Neuronal stem cell (in vitro differentiated cells): ENCODE data around the gene PAK5.

Experiments
- DNase-seq: peaks from one replicate; pipeline ENCODE4 v3.0.0-alpha.2; 2013; ENCODE audit warnings: low spot score
- H2AFZ ChIP-seq: one replicate; pipeline ENCODE4 v1.6.1; 2013; ENCODE audit warnings: mild to moderate bottlenecking, low read length, inconsistent platforms
- H2AK5ac ChIP-seq: 2 replicates; pipeline ENCODE4 v1.6.1; 2013; ENCODE audit warnings: low read depth, mild to moderate bottlenecking, inconsistent platforms, low read length, moderate library complexity, mixed read lengths
- H2BK120ac ChIP-seq: 2 replicates; pipeline ENCODE4 v1.6.1; 2013; ENCODE audit warnings: low read depth, mild to moderate bottlenecking, inconsistent platforms, low read length, moderate library complexity, mixed read lengths
- H2BK12ac ChIP-seq: one replicate; pipeline ENCODE4 v1.6.1; 2013; ENCODE audit warnings: low read length, inconsistent platforms
- H2BK15ac ChIP-seq: 2 replicates; pipeline ENCODE4 v1.6.1; 2013; ENCODE audit warnings: mild to moderate bottlenecking, low read length, inconsistent platforms, mixed read lengths
- H2BK5ac ChIP-seq: one replicate; pipeline ENCODE4 v1.6.1; 2013; ENCODE audit warnings: inconsistent platforms, mild to moderate bottlenecking, low read length, moderate library complexity
- H3K14ac ChIP-seq: one replicate; pipeline ENCODE4 v1.6.1; 2013; ENCODE audit warnings: low read length, inconsistent platforms
- H3K18ac ChIP-seq: 2 replicates; pipeline ENCODE4 v1.6.1; 2013; ENCODE audit warnings: low read length, inconsistent platforms
- H3K23ac ChIP-seq: 2 replicates; pipeline ENCODE4 v1.6.1; 2013; ENCODE audit warnings: low read depth, mild to moderate bottlenecking, mixed read lengths, low read length, inconsistent platforms; ENCODE audit not compliant: poor library complexity
- H3K27ac ChIP-seq: replicated peaks from 3 replicates; pipeline ENCODE4 v1.5.1; 2013; ENCODE audit warnings: low read length, inconsistent platforms
- H3K27me3 ChIP-seq, 3 experiments: 2 replicates each; pipeline ENCODE4 v1.6.1; 2013; ENCODE audit warnings: low read length in 3 of 3, mild to moderate bottlenecking in 2 of 3, inconsistent platforms in 1 of 3, low read depth in 1 of 3, mixed read lengths in 1 of 3, moderate library complexity in 1 of 3; ENCODE audit not compliant: control insufficient read depth in 3 of 3, insufficient read depth in 3 of 3
- H3K36me3 ChIP-seq, 2 donors: replicated peaks in 1 of 2; 2 replicates each; pipeline ENCODE4 v1.6.1; 2013; ENCODE audit warnings: low read length in 2 of 2; ENCODE audit not compliant: control insufficient read depth in 2 of 2, insufficient read depth in 2 of 2
- H3K4ac ChIP-seq: 2 replicates; pipeline ENCODE4 v1.6.1; 2013; ENCODE audit warnings: inconsistent platforms, mild to moderate bottlenecking, low read length, moderate library complexity
- H3K4me1 ChIP-seq, 2 donors: 1 replicate in 1 of 2; 2 replicates in 1 of 2; pipeline ENCODE4 v1.6.1; 2013; ENCODE audit warnings: low read length in 2 of 2, low read depth in 1 of 2; ENCODE audit not compliant: control insufficient read depth in 2 of 2, insufficient read depth in 1 of 2
- H3K4me2 ChIP-seq: one replicate; pipeline ENCODE4 v1.6.1; 2013; ENCODE audit warnings: mild to moderate bottlenecking, low read length, inconsistent platforms; ENCODE audit not compliant: insufficient read depth, poor library complexity, severe bottlenecking
- H3K4me3 ChIP-seq, 2 donors: 2 replicates each; pipeline ENCODE4 v1.5.1; 2013; ENCODE audit warnings: low read length in 2 of 2, mild to moderate bottlenecking in 2 of 2, inconsistent platforms in 1 of 2, moderate library complexity in 1 of 2
- H3K79me1 ChIP-seq: one replicate; pipeline ENCODE4 v1.6.1; 2013; ENCODE audit warnings: low read depth, mild to moderate bottlenecking, inconsistent platforms, low read length, moderate library complexity
- H3K9ac ChIP-seq: one replicate; pipeline ENCODE4 v1.6.1; 2013; ENCODE audit warnings: mild to moderate bottlenecking, low read depth, low read length, inconsistent platforms; ENCODE audit not compliant: poor library complexity
- H3K9me3 ChIP-seq, 2 donors: replicated peaks in 1 of 2; 2 replicates each; pipeline versions ENCODE3 to v1.6.1; 2013; ENCODE audit warnings: low read length in 2 of 2, mild to moderate bottlenecking in 2 of 2, inconsistent platforms in 1 of 2, low read depth in 1 of 2, mixed read lengths in 1 of 2, moderate library complexity in 1 of 2; ENCODE audit not compliant: control insufficient read depth in 2 of 2, insufficient read depth in 1 of 2
- H4K8ac ChIP-seq: one replicate; pipeline ENCODE4 v1.6.1; 2013; ENCODE audit warnings: low read depth, mild to moderate bottlenecking, inconsistent platforms, low read length, moderate library complexity
- H4K91ac ChIP-seq: one replicate; pipeline ENCODE4 v1.6.1; 2013; ENCODE audit warnings: low read length, low read depth, mild to moderate bottlenecking, inconsistent platforms; ENCODE audit not compliant: poor library complexity
- WGBS, 2 donors: extraction: QIAGEN DNeasy Blood & Tissue Kit; methylation state at CpG; one replicate each; pipeline ENCODE4 v1.1.7; 2013; ENCODE audit warnings: missing lambda C conversion rate in 2 of 2, mixed read lengths in 1 of 2; ENCODE audit not compliant: insufficient read length in 2 of 2, insufficient replicate concordance in 1 of 2; ENCODE audit errors: extremely low coverage in 2 of 2; 5-methylcytosine and 5-hydroxymethylcytosine counted together

The PAK5 gene

GRCh38 chr20:9570612-9571011, 268.3 kb downstream of the PAK5 start:
- Histone ChIP-seq H3K9me3 (no peaks in the 10 kb centered on the region), H2BK12ac (no peak overlapping the region), H3K79me1 (no peaks in the 10 kb centered on the region), H2AFZ (no peak overlapping the region), H3K4me2 (no peak overlapping the region), H2BK120ac (no peak overlapping the region), H4K8ac (no peak overlapping the region), H2BK5ac (no peak overlapping the region), H3K4me1 (peaks cover 18 to 21% of the 10 kb centered on the region in 2 donors), H2AK5ac (no peak overlapping the region), H3K27me3 (peaks cover 0 to 34% (median 0%) of the 10 kb centered on the region in 3 experiments), H3K14ac (no peak overlapping the region), H3K36me3 (no peaks in the 10 kb centered on the region), H4K91ac (no peak overlapping the region), H3K4ac (no peak overlapping the region), H3K18ac (no peak overlapping the region), H3K27ac (no peak overlapping the region), H2BK15ac (no peak overlapping the region), H3K9ac (no peak overlapping the region), H3K23ac (no peak overlapping the region), H3K4me3 (no peak overlapping the region)
- no CpG with 5 or more reads among the region's 2 CpGs for WGBS, 2 donors
- no peak for DNase-seq

DNA sequence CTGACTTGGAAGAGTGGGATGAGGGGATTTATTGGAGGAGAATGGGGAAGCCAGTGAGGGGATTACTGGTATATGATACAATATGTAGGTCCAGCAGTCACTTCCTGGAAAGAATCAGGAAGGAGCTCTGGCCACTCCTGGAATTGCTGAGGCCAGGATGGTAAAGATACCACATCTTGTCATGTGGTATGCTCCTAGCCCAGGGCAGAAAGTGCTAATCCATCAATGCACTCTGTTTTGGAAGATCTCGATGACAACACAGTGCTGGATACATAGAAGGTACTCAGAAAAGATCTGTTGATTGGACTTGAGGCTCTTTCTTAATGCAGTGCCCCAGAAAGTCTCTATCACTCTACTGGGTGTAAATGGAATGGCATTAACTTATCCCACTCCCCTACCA, 271.9 kb downstream of the PAK5 start:
- no peak overlapping the region for H2AFZ ChIP-seq
- peaks cover 0 to 6% of the 10 kb centered on the region in 2 donors for H3K4me1 ChIP-seq
- peaks cover 0 to 10% (median 0%) of the 10 kb centered on the region in 3 experiments for H3K27me3 ChIP-seq
- no peaks in the 10 kb centered on the region for H3K79me1 ChIP-seq
- H3K18ac ChIP-seq = no peak overlapping the region
- H2AK5ac ChIP-seq = no peak overlapping the region
- no peak overlapping the region for H3K4me3 ChIP-seq
- H4K91ac ChIP-seq = no peak overlapping the region
- no peak overlapping the region for H3K14ac ChIP-seq
- H3K4ac ChIP-seq = no peak overlapping the region
- no peak overlapping the region for H3K9ac ChIP-seq
- no peak overlapping the region for H3K4me2 ChIP-seq
- H2BK5ac ChIP-seq = no peak overlapping the region
- H2BK15ac ChIP-seq = no peak overlapping the region
- H2BK120ac ChIP-seq = no peak overlapping the region
- no peaks in the 10 kb centered on the region for H3K36me3 ChIP-seq
- no peak overlapping the region for H3K23ac ChIP-seq
- no peak for DNase-seq
- H2BK12ac ChIP-seq = no peak overlapping the region
- WGBS, 2 donors = no CpG with 5 or more reads among the region's 1 CpG
- H3K27ac ChIP-seq = no peak overlapping the region
- no peaks in the 10 kb centered on the region for H3K9me3 ChIP-seq
- H4K8ac ChIP-seq = no peak overlapping the region

DNA sequence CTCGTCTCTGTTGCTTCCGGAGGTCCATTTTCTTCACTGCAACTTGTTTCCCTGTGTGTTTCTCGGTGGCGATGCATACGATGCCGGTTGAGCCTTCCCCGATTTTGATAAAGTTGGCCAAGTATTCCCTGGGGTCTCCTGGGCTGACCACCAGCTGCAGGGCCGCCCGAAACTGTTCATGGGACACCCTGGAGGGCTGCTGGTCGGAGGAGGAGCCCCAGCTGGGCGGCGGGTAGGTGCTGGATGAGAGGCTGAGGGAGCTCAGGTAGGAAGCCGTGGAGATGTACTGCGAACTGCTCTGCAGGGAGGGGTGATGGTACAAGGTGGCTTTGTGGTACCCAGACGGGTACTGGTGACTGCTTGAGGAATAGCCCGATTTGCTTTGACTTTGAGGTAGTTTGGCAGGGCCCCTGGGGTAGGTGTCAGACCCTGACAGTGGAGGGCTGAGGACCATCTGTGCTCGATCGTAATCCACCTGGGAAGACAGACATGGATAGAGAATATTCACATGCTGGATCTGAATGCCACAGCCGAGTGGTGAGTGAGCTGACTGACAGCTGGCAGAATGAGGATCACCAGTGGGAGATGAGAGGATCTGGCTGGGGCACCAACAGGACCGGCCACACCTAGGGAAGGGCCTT, 272.8 kb downstream of the PAK5 start:
- no peak overlapping the region for H3K14ac ChIP-seq
- no peak overlapping the region for H2BK120ac ChIP-seq
- no peak overlapping the region for H3K9ac ChIP-seq

DNA sequence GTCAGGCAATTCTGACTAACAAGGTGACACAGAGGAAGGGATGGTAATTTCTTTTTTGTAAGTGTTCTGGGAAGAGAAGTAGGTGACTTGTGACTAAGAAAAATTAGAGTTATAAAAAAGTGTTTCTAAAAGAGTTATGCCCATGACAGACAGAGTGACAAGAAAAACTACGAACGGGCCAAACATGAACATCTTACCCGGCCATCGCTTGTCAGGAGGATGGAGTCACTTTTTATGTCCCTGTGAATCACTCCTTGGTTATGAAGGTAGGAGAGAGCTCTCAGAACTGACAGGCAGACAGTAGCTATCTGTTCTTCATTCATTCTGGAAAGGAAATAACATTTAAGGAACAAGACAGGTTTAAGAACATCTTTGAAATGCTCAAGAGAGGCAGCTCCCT, 281.5 kb downstream of the PAK5 start:
- H3K36me3 ChIP-seq = no peaks in the 10 kb centered on the region
- no peak overlapping the region for H2BK12ac ChIP-seq
- no peak overlapping the region for H3K4me3 ChIP-seq
- H3K4ac ChIP-seq = no peak overlapping the region
- no CpG with 5 or more reads among the region's 4 CpGs for WGBS, 2 donors
- H3K18ac ChIP-seq = no peak overlapping the region
- H3K9me3 ChIP-seq = no peaks in the 10 kb centered on the region
- DNase-seq = no peak
- no peak overlapping the region for H2BK5ac ChIP-seq
- no peaks in the 10 kb centered on the region for H3K4me1 ChIP-seq
- no peak overlapping the region for H2BK120ac ChIP-seq
- no peak overlapping the region for H3K4me2 ChIP-seq
- no peak overlapping the region for H3K23ac ChIP-seq
- H3K27ac ChIP-seq = no peak overlapping the region
- H2AFZ ChIP-seq = no peak overlapping the region
- H3K14ac ChIP-seq = no peak overlapping the region
- H3K27me3 ChIP-seq = peaks cover 0 to 6% (median 0%) of the 10 kb centered on the region in 3 experiments
- no peak overlapping the region for H2BK15ac ChIP-seq
- no peak overlapping the region for H4K91ac ChIP-seq
- no peaks in the 10 kb centered on the region for H3K79me1 ChIP-seq
- no peak overlapping the region for H3K9ac ChIP-seq
- H2AK5ac ChIP-seq = no peak overlapping the region
- no peak overlapping the region for H4K8ac ChIP-seq

More for the DNA sequence above, 272.8 kb downstream of the PAK5 start:
- Histone ChIP-seq H2AK5ac (peak overlapping the region; percentile 30), H3K18ac (peak overlapping the region; percentile 15), H3K4ac (no peak overlapping the region), H3K36me3 (no peaks in the 10 kb centered on the region), H2AFZ (no peak overlapping the region), H3K4me2 (no peak overlapping the region), H3K23ac (no peak overlapping the region), H2BK12ac (peak overlapping the region; percentile 10), H3K79me1 (no peaks in the 10 kb centered on the region), H3K9me3 (no peaks in the 10 kb centered on the region), H2BK5ac (no peak overlapping the region), H4K91ac (no peak overlapping the region), H3K27ac (no peak overlapping the region), H3K4me1 (peaks cover 0 to 6% of the 10 kb centered on the region in 2 donors), H3K27me3 (peaks cover 0 to 7% (median 0%) of the 10 kb centered on the region in 3 experiments), H2BK15ac (peak overlapping the region; percentile 82), H4K8ac (no peak overlapping the region), H3K4me3 (no peak overlapping the region)
- DNase-seq = no peak
- no CpG with 5 or more reads among the region's 20 CpGs for WGBS, 2 donors
